ENCODE results near the gene TMEM80.

Gene TMEM80

DNA sequence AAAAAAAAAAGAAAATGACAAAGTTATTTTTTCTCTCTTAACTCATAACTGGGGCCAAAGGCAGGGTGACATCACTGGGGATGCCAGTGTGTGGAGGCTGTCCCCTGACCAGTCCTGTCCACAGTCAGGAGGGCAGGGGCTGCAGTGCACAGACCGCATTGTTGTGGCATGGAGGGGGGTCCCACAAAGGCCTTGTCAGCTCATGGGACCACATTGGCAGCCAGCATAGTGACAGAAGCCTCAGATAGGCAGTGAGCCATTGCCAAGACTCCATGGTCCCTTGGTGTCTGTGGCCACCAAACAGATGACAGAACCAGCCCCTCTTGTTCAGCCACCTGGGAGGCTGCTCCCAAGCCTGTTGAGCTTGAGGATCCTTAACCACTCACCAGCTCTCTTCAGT, 4.1 kb downstream of the TMEM80 start:
- DNase-seq (ENCODE audit: low read depth): no peak

DNA sequence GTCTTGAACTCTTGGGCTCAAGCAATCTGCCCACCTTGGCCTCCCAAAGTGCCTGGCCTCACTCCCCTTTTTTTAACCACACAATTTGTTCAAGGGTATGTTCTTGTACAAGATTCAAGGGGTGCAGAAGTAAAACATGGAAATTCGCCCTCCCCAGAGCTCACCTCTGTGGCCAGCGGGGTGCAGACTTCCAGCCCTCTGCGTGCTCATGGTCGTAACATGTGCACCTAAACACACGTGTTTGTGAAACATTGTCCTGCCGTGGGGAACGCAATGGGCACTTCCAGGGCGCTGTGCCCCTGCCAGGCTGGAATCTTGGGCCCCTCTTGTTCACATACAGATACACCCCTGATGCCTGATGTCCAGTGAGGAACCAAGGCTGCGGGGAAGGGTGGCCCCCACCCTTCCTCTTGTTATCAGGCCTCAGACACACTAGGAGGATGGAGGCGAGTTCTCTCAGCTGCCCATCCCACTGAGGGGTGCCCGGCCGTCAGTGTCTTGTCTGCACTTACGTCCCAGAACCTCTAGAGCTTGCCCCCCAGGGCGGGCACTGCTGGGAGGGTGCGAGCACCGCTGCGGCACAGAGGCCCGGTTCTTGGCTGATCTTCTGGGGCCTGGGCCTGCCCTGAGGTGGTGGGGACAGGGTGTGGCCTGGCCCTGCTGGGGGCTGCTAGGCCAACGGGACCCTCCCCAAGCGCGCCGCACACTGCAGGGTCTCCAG, 6.3 kb downstream of the TMEM80 start:
- DNase-seq (ENCODE audit: low read depth): no peak

GRCh38 chr11:702462-703461, 7.1 kb downstream of the TMEM80 start:
- no peak for DNase-seq (ENCODE audit: low read depth)

DNA sequence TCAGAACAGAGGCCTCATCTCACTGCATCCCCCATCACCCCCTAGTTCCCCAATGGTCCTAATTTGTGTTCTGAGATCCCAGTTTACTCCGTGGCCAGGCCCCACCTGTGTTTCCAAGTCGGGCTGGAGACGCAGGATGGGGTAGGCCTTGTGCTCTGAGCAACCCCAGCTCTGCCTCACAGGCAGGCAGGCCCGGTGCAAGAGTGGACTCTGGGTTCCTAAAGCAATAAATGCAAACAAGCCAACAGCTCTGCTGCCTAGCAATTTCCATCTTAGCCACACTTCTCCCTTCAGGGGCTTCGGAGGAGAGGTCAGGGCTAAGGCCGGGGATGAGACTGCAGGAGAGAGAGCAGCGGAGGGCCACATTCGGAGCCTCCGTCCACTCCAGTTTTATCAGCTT, 7.9 kb downstream of the TMEM80 start:
- no peak for DNase-seq (ENCODE audit: low read depth)

- DNase-seq (ENCODE audit: low read depth): no peak
These were observed 8.6 kb downstream of the TMEM80 start for GRCh38 chr11:704228-704674.

DNA sequence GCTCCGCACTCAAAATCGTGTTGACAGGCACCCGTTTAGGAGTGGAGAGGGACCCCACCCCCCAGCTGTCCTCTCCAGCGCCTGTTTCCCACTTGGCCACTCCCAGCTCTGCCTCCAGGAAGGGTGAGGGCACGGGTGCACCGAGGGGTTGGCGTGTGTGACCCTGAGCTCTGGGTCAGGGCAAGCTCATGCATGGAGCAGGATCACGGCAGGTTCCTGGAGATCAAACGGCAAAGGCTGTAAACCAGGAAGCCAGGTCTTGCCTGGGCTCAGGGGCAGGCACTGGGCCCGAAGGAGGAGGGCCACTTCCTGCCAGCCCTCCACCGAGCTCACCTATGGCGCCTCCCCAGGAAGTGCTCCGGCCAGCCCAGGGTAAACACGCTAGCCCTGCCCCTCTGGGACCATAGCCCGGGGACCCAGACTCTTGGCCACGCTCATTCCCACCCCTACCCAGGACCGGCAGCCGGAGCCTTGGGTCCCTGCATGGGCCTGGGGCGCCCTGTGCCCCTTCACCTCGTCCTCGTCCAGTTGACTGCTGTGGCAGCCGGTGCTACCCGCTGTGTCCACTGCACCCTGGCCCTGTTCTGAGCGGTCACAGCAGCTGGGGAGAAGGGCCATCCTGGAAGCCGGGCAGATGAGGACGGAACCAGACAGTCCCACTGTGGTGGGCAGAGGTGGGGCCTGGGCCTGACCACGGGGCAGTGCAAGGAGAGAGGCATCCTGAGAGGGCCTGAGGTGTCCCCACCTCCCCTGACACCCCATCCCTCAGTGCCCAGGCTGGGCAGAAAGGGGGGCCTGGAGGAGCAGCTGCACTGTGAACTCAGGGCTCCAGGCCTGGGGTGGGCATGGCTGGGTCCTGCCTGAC, 9.4 kb downstream of the TMEM80 start:
- DNase-seq (ENCODE audit: low read depth): no peak

- no peak for DNase-seq (ENCODE audit: low read depth)
These were observed 10.2 kb downstream of the TMEM80 start, which contains the start of gene EPS8L2 for GRCh38 chr11:705646-706438. Gene EPS8L2, plus strand, starts transcription at chr11:706231. Its CDS starts 3,177 bp downstream, at chr11:709408.

GRCh38 chr11:706439-706956, 10.9 kb downstream of the TMEM80 start:
- peak; percentile 13 for DNase-seq (ENCODE audit: low read depth)

- peak; percentile 17 for DNase-seq (ENCODE audit: low read depth)
These were observed 11.6 kb downstream of the TMEM80 start for GRCh38 chr11:706957-707816.

GRCh38 chr11:707817-708420, 12.3 kb downstream of the TMEM80 start:
- DNase-seq (ENCODE audit: low read depth): no peak

- no peak for DNase-seq (ENCODE audit: low read depth)
These were observed 12.9 kb downstream of the TMEM80 start for GRCh38 chr11:708511-708910.

DNA sequence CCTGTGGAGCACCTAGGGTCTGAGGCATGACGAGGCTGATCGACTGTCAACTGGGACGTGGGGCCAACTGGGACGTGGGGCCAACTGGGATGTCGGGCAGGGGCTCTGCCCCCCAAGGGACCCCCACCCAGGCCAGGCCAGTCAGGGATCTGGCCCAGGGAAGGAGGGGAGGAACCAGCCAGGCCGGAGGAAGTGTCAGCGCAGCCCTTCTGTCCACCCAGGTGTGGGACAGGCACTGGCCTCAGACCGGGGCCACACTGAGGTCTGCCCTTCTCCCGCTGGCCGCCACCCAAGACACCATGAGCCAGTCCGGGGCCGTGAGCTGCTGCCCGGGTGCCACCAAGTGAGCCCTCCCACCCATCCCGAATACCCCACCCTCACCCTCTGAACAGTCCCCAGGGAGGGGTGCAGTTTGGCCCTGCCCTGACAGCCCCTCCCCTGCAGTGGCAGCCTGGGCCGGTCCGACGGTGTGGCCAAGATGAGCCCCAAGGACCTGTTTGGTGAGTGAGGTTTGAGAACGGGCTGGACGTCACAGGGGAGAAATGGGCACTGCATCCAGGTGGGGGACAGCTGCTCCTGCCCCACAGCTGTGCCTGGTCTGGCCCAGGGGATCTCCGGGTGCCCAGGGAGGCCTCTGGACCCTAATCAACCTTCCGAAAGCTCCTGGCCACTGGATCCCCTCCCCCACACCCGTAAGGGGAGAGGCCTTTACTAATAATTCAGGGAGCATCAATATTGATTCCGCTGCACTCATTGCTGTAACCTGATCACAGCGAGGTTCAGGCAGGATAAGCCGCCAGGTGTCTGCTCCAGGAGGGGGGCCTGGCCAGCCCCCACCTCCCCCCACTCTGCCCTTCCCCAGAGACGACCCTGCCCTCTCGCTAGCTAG, 13.7 kb downstream of the TMEM80 start:
- no peak for DNase-seq (ENCODE audit: low read depth)

GRCh38 chr11:714436-714835, 18.8 kb downstream of the TMEM80 start:
- DNase-seq (ENCODE audit: low read depth): no peak

- no peak for DNase-seq (ENCODE audit: low read depth)
These were observed 23.8 kb downstream of the TMEM80 start for GRCh38 chr11:719214-720016.

DNA sequence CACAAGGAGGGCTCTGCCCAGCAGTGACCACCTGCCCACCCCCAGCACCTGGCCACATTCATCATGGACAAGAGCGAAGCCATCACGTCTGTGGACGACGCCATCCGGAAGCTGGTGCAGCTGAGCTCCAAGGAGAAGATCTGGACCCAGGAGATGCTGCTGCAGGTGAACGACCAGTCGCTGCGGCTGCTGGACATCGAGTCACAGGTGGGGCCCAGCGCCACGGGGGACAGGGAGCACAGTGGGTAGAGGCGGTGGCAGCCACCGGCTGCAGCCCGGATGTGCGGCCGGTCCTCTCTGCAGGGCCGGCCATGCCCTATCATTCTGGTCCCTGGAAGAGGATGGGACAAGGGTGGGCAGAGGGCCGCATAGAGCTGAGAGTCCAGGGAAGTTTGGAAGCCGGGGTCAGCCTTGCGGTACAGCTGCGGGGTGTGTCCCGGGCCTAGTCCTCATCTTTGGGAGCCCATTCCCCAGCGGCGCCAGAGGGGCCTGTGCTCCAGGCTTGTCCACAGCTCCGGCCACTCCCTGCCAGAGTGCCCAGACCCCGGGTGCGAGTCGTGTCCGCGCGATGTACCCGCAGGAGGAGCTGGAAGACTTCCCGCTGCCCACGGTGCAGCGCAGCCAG, 24.5 kb downstream of the TMEM80 start:
- DNase-seq (ENCODE audit: low read depth): no peak

- DNase-seq (ENCODE audit: low read depth): no peak
These were observed 25.1 kb downstream of the TMEM80 start for GRCh38 chr11:720642-721246.
